GM19467 (cell line): ENCODE data around the gene LRRFIP1.
"Not testable (repeated sequence)": the region's sequence is repeated elsewhere in the genome, so short reads cannot be mapped to it uniquely, and the experiment has no call there.

Experiments
- ATAC-seq: cut with Tn5 transposase; IDR thresholded peaks from one replicate; pipeline ENCODE4 v1.9.1; 2021; ENCODE audit warnings: mild to moderate bottlenecking, moderate library complexity; ENCODE audit not compliant: unreplicated experiment

Gene LRRFIP1

GRCh38 chr2:237743024-237743423 lies 115.6 kb downstream of the LRRFIP1 start:
- no peak for ATAC-seq

DNA sequence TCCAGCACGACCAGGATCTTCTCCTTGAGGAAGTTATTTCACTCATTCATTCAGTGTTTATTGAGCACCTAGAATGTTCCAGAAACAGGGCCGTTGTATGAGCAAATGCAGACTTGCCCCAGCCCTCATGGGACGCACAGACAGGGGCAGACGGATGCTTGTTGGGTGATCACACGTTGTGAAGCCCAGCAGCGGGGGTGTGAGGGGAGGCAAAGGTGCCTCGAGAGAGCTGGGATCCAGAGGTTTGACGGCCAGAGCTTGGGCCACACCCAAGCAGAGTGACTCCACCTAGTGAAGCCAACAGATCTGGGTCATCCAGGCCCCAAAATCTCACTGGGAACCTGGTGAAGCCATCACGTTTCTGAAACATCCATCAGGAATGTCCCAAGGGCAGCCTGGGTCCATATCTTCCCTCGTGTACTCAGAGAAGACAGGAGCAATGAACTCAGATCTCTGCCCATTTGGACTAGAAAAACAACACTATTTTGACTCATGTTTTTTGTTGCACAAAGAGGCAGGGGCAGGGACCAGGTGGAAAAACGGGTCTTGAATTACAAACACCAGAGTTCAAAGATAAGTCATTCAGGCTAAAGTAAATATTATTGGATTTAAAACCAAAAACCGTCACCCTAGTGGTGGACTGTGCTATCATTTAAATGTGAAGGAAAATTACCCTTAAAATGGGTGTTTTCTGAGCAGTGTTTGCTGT lies 116.3 kb downstream of the LRRFIP1 start:
- no peak for ATAC-seq

- no peak for ATAC-seq
Observed at GRCh38 chr2:237744270-237744612, 116.9 kb downstream of the LRRFIP1 start.

DNA sequence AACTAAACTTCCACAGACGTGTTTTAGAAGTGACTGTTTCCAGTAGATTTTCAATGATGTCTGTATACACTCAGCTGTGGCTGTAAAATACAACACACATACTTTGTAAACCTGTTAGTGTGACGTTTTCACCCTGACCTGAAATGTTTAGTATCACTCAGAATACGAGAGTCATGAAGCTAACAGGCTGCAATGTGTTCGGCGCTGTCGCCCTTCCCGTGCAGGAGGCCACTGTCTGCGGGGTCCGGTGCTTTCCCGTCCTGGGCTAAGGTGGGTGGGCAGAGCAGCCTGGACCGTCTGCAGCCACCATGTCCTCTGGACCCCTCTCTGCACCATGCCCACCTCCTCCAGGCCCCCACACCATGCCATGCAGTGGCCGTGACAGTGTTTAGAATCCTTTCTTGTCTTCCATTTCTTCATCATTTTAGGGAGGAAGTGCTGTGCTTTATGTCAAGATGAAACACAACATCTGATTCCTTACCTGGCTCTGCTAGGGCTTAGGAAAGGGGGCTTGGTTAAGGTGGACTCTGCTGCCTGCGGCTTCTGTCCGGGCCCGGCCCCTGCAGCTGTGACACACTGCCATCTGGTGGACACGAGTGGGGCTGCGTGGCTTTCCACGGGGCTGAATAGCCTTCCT lies 117.3 kb downstream of the LRRFIP1 start:
- no peak for ATAC-seq

DNA sequence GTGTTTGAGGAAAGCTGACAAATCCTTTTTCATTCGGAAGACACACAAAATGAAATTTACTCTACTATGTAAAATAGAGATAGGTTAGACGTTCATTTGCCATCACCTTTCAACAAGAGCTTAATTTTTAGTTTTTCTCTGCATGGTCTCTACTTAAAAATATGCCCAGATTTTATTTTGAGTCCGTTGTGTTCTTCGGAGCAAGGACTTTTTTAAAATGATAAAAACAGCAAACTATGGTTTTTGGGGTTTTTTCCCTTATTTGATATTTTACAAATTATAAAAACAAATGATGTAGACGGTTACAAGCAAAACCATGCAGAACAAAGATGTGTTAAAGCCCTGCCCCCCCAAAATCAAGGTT lies 117.8 kb downstream of the LRRFIP1 start:
- ATAC-seq, result no peak

DNA sequence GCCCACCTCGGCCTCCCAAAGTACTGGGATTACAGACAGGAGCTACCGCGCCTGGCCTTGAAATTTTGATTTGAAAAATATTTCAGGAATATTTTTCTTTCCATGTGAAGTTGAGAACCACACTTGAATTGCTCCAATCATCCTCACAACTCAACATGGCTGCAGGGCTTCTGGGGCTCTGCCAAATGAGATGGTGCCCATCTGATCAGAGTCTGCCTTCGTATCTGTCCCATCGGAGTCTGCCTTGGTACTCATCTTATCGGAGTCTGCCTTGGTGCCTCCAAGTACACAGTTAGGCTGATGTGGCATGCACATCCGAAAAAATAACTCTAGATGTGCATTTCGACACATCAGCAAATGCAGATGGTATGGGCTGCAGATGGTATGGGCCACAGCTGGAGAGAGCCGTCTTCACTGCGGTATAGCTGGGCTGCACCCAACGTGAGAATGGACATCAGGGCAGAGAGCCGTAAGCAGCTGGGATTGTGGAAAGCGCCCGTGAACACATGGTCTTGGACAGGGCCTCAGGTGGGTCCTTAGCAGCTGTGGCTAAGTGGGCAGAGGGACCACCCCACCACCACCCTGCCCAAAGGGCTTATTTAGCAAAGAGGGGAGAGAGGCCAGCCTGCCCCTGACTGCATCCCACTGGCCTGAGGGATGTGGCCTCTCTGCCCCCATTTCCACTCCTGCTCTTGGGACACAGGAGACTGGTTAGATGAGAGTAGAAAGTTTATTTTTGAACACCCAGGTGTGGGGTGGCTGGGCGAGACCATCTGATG lies 119.1 kb downstream of the LRRFIP1 start:
- no peak for ATAC-seq

- no peak for ATAC-seq
Observed at GRCh38 chr2:237747189-237747588, 119.8 kb downstream of the LRRFIP1 start.

- no peak for ATAC-seq
Observed at GRCh38 chr2:237749002-237749401, 121.6 kb downstream of the LRRFIP1 start.

GRCh38 chr2:237749961-237750360 lies 122.6 kb downstream of the LRRFIP1 start:
- no peak for ATAC-seq

DNA sequence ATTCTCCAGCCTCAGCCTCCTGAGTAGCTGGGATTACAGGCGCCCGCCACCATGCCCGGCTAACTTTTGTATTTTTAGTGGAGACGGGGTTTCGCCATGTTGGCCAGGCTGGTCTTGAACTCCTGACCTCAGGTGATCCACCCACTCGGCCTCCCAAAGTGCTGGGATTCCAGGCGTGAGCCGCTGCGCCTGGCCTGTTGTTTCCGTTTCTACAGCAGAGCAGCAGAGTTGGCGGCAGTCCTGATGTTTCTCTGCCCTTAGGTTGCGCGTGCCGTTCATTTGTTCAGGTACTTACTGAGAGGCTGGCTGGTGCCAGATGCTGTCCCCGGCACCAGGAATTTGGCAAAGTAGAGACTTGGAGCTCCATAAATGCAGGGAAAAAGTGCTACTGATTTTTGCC lies 123.1 kb downstream of the LRRFIP1 start:
- ATAC-seq, result not testable (repeated sequence)

GRCh38 chr2:237752761-237753165 lies 125.4 kb downstream of the LRRFIP1 start:
- peak; percentile 94 for ATAC-seq

DNA sequence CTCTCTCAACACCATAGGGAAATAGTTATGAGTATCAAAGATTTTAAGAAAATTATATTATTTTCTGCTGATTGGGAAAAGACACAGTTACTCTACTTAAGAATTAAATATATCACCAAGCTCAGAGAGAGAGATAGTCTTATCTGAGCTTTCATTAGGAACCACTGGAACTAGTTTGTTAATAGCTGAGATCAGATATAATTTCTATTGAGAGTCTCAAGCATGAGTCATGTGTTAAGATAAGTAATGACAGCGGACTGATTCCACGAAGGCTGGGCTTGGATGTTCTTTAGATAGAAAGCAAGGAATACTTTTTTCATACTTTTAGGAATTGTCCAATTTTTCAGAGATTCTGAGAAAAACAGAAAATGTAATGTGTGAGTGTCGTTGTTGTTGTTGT lies 126.8 kb downstream of the LRRFIP1 start:
- ATAC-seq, result no peak

- ATAC-seq, result no peak
Observed at GRCh38 chr2:237754626-237755248, 127.3 kb downstream of the LRRFIP1 start.

DNA sequence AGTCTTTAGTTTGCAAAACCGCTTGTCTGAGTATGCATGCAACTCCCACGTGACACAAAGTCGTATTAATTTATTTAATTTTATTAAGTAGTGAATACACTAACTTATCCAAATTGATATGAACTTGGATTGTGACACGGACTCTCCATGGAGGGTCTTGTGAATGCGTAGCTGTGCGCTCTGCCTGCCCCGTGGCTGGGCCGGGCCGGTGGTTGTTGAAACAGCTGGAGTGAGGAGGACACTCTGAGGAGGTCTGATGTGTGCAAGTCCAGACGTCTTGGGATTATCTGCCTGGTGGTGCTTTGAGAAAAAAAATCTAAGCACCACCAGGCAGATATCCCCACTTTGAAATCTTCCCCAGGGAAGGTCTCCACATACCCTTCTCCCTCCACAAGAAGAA lies 130.2 kb downstream of the LRRFIP1 start:
- no peak for ATAC-seq

- no peak for ATAC-seq
Observed at GRCh38 chr2:237758185-237758584, 130.8 kb downstream of the LRRFIP1 start.

- no peak for ATAC-seq
Observed at GRCh38 chr2:237759176-237759575, 131.8 kb downstream of the LRRFIP1 start.

GRCh38 chr2:237760506-237761502 lies 133.4 kb downstream of the LRRFIP1 start:
- no peak for ATAC-seq

GRCh38 chr2:237762291-237763182 lies 135.2 kb downstream of the LRRFIP1 start:
- ATAC-seq, result not testable (repeated sequence)

GRCh38 chr2:237763812-237764211 lies 136.4 kb downstream of the LRRFIP1 start:
- no peak for ATAC-seq
